Ovary (tissue), 3 donors: Measurements from ENCODE around the gene ASF1B.

Experiments
- POLR2A ChIP-seq: fragments of 450-650 bp; IDR thresholded peaks from one replicate; pipeline ENCODE4 v1.6.1; 2017; ENCODE audit warnings: antibody characterized with exemption, mild to moderate bottlenecking, moderate library complexity
- TF ChIP-seq, protein P1 (sequence below), 3 donors: fragments of 450-650 bp in 2 of 3; fragments of 200-600 bp in 1 of 3; IDR thresholded peaks; one replicate each; pipeline versions ENCODE4 v1.5.1 to v1.8.0; 2016 to 2022; ENCODE audit warnings: antibody characterized with exemption in 3 of 3, mild to moderate bottlenecking in 1 of 3
- donor health status: DM: no; HTN: no; CAD: no.

DNA sequence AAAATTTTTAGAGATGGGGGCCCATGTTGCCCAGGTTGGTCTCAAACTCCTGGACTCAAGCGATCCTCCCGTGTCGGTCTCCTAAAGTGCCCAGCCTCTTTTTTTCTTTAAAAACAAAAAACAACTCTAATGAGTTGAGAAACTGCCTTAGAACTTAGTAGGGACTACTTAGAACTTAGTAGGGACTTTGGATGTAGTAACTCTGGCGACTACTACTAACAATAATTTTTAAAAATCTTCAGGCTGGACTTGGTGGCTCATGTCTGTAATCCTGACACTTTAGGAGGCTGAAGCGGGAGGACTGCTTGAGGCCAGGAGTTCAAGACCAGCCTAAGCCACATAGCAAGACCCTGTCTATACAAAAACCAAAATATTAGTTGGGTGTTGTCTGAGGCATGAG, 50.3 kb downstream of the ASF1B start:
- TF ChIP-seq, protein P1, sequence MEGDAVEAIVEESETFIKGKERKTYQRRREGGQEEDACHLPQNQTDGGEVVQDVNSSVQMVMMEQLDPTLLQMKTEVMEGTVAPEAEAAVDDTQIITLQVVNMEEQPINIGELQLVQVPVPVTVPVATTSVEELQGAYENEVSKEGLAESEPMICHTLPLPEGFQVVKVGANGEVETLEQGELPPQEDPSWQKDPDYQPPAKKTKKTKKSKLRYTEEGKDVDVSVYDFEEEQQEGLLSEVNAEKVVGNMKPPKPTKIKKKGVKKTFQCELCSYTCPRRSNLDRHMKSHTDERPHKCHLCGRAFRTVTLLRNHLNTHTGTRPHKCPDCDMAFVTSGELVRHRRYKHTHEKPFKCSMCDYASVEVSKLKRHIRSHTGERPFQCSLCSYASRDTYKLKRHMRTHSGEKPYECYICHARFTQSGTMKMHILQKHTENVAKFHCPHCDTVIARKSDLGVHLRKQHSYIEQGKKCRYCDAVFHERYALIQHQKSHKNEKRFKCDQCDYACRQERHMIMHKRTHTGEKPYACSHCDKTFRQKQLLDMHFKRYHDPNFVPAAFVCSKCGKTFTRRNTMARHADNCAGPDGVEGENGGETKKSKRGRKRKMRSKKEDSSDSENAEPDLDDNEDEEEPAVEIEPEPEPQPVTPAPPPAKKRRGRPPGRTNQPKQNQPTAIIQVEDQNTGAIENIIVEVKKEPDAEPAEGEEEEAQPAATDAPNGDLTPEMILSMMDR (IDR thresholded peaks at IDR 0.05): no peak
- TF ChIP-seq POLR2A: no peak
